H1 (cell line): Measurements from ENCODE around the gene RASGRF1. TPM values are rescaled to one million over a fixed set of nuclear protein-coding genes. Genes with fewer than 3 reads are reported as not detected.
"Not testable (repeated sequence)": the region's sequence is repeated elsewhere in the genome, so short reads cannot be mapped to it uniquely, and the experiment has no call there.

Experiments
- CTCF ChIA-PET: fragments of 300-600 bp; sonication (Branson Sonifier 250); formaldehyde crosslinking; loops from one replicate; lab custom pipeline; 2021; ENCODE audit not compliant: partially characterized antibody; lab: Charles Lee
- POLR2A ChIA-PET: fragments of 300-600 bp; sonication (Branson Sonifier 250); formaldehyde crosslinking; loops from one replicate; lab custom pipeline; 2021; ENCODE audit warnings: inconsistent platforms; ENCODE audit not compliant: partially characterized antibody; lab: Charles Lee
- DNase-seq, 2 experiments: peaks; one replicate each; pipeline versions ENCODE4 v3.0.0 to v3.0.0-alpha.2; 2010 to 2022; ENCODE audit warnings: low spot score in 2 of 2, low read depth in 1 of 2, mixed read lengths in 1 of 2
- FAIRE-seq: peaks from 2 replicates; lab custom pipeline; 2011; peaks lifted over from hg19 to GRCh38; lab: Jason Lieb, UNC
- H2AFZ ChIP-seq: 2 replicates; pipeline ENCODE4 v1.8.1; 2012; ENCODE audit warnings: low read length, inconsistent platforms
- H2AK5ac ChIP-seq: 2 replicates; pipeline ENCODE4 v1.6.1; 2013; ENCODE audit warnings: low read depth, low read length
- H2BK120ac ChIP-seq: replicated peaks from 2 replicates; pipeline ENCODE3; 2013; ENCODE audit warnings: low read depth, low read length, inconsistent platforms
- H2BK12ac ChIP-seq: 2 replicates; pipeline ENCODE4 v1.6.1; 2013; ENCODE audit warnings: low read depth, low read length
- H2BK15ac ChIP-seq: 2 replicates; pipeline ENCODE4 v1.6.1; 2013; ENCODE audit warnings: low read length
- H2BK20ac ChIP-seq: 2 replicates; pipeline ENCODE4 v1.6.1; 2013; ENCODE audit warnings: low read length
- H2BK5ac ChIP-seq: 2 replicates; pipeline ENCODE4 v1.6.1; 2013; ENCODE audit warnings: low read depth, low read length
- H3K14ac ChIP-seq: 2 replicates; pipeline ENCODE4 v1.6.1; 2013; ENCODE audit warnings: inconsistent platforms; ENCODE audit not compliant: insufficient read length
- H3K18ac ChIP-seq: 2 replicates; pipeline ENCODE4 v1.6.1; 2013; ENCODE audit warnings: low read length; ENCODE audit errors: extremely low read depth
- H3K23ac ChIP-seq: 2 replicates; pipeline ENCODE4 v1.6.1; 2013; ENCODE audit warnings: inconsistent platforms; ENCODE audit not compliant: insufficient read length
- H3K23me2 ChIP-seq: 2 replicates; pipeline ENCODE4 v1.6.1; 2013; ENCODE audit warnings: low read depth, low read length
- H3K27ac ChIP-seq: 2 replicates; pipeline ENCODE4 v1.6.1; 2011; ENCODE audit warnings: low read depth, low read length, inconsistent platforms
- H3K27me3 ChIP-seq, 4 experiments: replicated peaks in 1 of 4; 1 replicate in 1 of 4; 2 replicates in 3 of 4; pipeline versions ENCODE4 v1.6.1 to v1.8.1; 2011 to 2013; ENCODE audit warnings: low read length in 3 of 4, mild to moderate bottlenecking in 3 of 4, inconsistent platforms in 2 of 4, mixed read lengths in 2 of 4, moderate library complexity in 1 of 4; ENCODE audit not compliant: control insufficient read depth in 3 of 4, insufficient read depth in 3 of 4; ENCODE audit errors: extremely low read depth in 1 of 4
- H3K36me3 ChIP-seq, 4 experiments: 2 replicates each; pipeline versions ENCODE4 v1.6.1 to v1.8.1; 2011 to 2013; ENCODE audit warnings: mild to moderate bottlenecking in 4 of 4, low read length in 3 of 4, moderate library complexity in 2 of 4, control low read depth in 1 of 4, inconsistent platforms in 1 of 4; ENCODE audit not compliant: insufficient read depth in 4 of 4, control insufficient read depth in 2 of 4
- H3K4ac ChIP-seq: replicated peaks from 2 replicates; pipeline ENCODE3; 2013; ENCODE audit warnings: low read length, low read depth, mixed read lengths, inconsistent platforms; ENCODE audit not compliant: insufficient read length
- H3K4me1 ChIP-seq, 4 experiments: replicated peaks in 1 of 4; 1 replicate in 1 of 4; 2 replicates in 3 of 4; pipeline versions ENCODE4 v1.6.1 to v1.8.1; 2011 to 2013; ENCODE audit warnings: low read length in 3 of 4, inconsistent platforms in 2 of 4, mixed read lengths in 1 of 4; ENCODE audit not compliant: insufficient read depth in 4 of 4, control insufficient read depth in 3 of 4
- H3K4me2 ChIP-seq, 2 experiments: 2 replicates each; pipeline versions ENCODE4 v1.6.1 to v1.8.1; 2011 to 2013; ENCODE audit warnings: low read depth in 2 of 2, low read length in 2 of 2, control low read depth in 1 of 2, inconsistent platforms in 1 of 2, mild to moderate bottlenecking in 1 of 2; ENCODE audit not compliant: insufficient read depth in 1 of 2
- H3K4me3 ChIP-seq, 4 experiments: fragments of 200-600, 300-600 bp in 1 of 4; sonication (generic), shearing (Covaris generic), sonication (Bioruptor Twin) in 1 of 4; 2 replicates each; pipeline versions ENCODE4 v1.5.1 to v1.8.1; 2011 to 2016; ENCODE audit warnings: low read length in 4 of 4, low read depth in 3 of 4, control low read depth in 2 of 4, inconsistent platforms in 2 of 4, mild to moderate bottlenecking in 2 of 4, mixed read lengths in 1 of 4, moderate library complexity in 1 of 4; ENCODE audit not compliant: insufficient read depth in 2 of 4; ENCODE audit errors: extremely low read depth in 1 of 4
- H3K56ac ChIP-seq: replicated peaks from 2 replicates; pipeline ENCODE3; 2013; ENCODE audit warnings: low read depth, mild to moderate bottlenecking, mixed read lengths, low read length, inconsistent platforms; ENCODE audit not compliant: insufficient read length
- H3K79me1 ChIP-seq: 2 replicates; pipeline ENCODE4 v1.6.1; 2013; ENCODE audit warnings: low read depth, low read length, control low read depth
- H3K79me2 ChIP-seq, 2 experiments: 2 replicates each; pipeline versions ENCODE4 v1.6.1 to v1.8.1; 2012 to 2013; ENCODE audit warnings: low read length in 2 of 2, mild to moderate bottlenecking in 2 of 2, inconsistent platforms in 1 of 2; ENCODE audit not compliant: insufficient read depth in 2 of 2, control insufficient read depth in 1 of 2
- H3K9ac ChIP-seq, 4 experiments: replicated peaks in 1 of 4; 1 replicate in 1 of 4; 2 replicates in 3 of 4; pipeline versions ENCODE4 v1.6.1 to v1.8.1; 2011 to 2013; ENCODE audit warnings: low read depth in 3 of 4, low read length in 3 of 4, control low read depth in 2 of 4, mild to moderate bottlenecking in 2 of 4, moderate library complexity in 2 of 4, inconsistent platforms in 1 of 4; ENCODE audit errors: extremely low read depth in 1 of 4
- H3K9me3 ChIP-seq, 2 experiments: 2 replicates each; pipeline versions ENCODE4 v1.6.1 to v1.8.1; 2012 to 2013; ENCODE audit warnings: mild to moderate bottlenecking in 2 of 2, moderate library complexity in 2 of 2, control low read depth in 1 of 2, inconsistent platforms in 1 of 2, low read depth in 1 of 2, low read length in 1 of 2, mixed read lengths in 1 of 2; ENCODE audit not compliant: insufficient read depth in 2 of 2
- H4K20me1 ChIP-seq, 2 experiments: replicated peaks in 1 of 2; 2 replicates each; pipeline versions ENCODE3 to v1.8.1; 2011 to 2013; ENCODE audit warnings: inconsistent platforms in 2 of 2, low read length in 2 of 2, mild to moderate bottlenecking in 1 of 2; ENCODE audit not compliant: insufficient read depth in 2 of 2, control insufficient read depth in 1 of 2
- H4K5ac ChIP-seq: 2 replicates; pipeline ENCODE4 v1.6.1; 2013; ENCODE audit warnings: low read length, low read depth, mixed read lengths, inconsistent platforms; ENCODE audit not compliant: insufficient read length
- H4K8ac ChIP-seq: 2 replicates; pipeline ENCODE4 v1.8.0; 2013; ENCODE audit warnings: mild to moderate bottlenecking, moderate library complexity, low read length, inconsistent platforms; ENCODE audit not compliant: insufficient read depth; ENCODE audit errors: extremely low read depth
- H4K91ac ChIP-seq: replicated peaks from 2 replicates; pipeline ENCODE3; 2013; ENCODE audit warnings: low read length, mixed read lengths, inconsistent platforms; ENCODE audit not compliant: insufficient read length
- WGBS, 2 experiments: shearing (Covaris generic) in 1 of 2; methylation state at CpG; one replicate each; pipeline versions ENCODE4 v1.1.6 to v1.1.7; 2013 to 2015; ENCODE audit warnings: low lambda C conversion rate in 2 of 2, mixed read lengths in 2 of 2, inconsistent platforms in 1 of 2, low coverage in 1 of 2, missing lambda C conversion rate in 1 of 2; ENCODE audit not compliant: insufficient replicate concordance in 2 of 2, insufficient coverage in 1 of 2, insufficient read length in 1 of 2; ENCODE audit errors: extremely low coverage in 1 of 2, missing lambda C conversion rate in 1 of 2; 5-methylcytosine and 5-hydroxymethylcytosine counted together
- polyA plus RNA-seq, 7 experiments: library from polyadenylated mRNA; depleted of rRNA in 3 of 7; stranded (reverse) in 5 of 7; unstranded in 2 of 7; fragments of >200 nt in 5 of 7; fragments of 200-250 nt in 2 of 7; gene quantifications; 1 replicate in 5 of 7; 2 replicates in 1 of 7; 4 replicates in 1 of 7; pipeline versions ENCODE4 v1.2.1 to v1.2.3, GENCODE V29; 2011 to 2013; ENCODE audit warnings: missing spikeins in 2 of 7, mixed read lengths in 2 of 7
- total RNA-seq: library from RNA; stranded (reverse); fragmentation: NEBNext Ultra II Directional; extraction: Animal tissue kit (Norgen Biotek cat#: 25700); gene quantifications from 2 replicates; pipeline ENCODE4 v1.2.1, GENCODE V29; 2021

Gene RASGRF1
- total and polyA plus RNA-seq, 2 of the 8 experiments (the other 6 are each of a cell fraction or from before 2014, with no cell fraction given) = 0.42 to 0.67 TPM

DNA sequence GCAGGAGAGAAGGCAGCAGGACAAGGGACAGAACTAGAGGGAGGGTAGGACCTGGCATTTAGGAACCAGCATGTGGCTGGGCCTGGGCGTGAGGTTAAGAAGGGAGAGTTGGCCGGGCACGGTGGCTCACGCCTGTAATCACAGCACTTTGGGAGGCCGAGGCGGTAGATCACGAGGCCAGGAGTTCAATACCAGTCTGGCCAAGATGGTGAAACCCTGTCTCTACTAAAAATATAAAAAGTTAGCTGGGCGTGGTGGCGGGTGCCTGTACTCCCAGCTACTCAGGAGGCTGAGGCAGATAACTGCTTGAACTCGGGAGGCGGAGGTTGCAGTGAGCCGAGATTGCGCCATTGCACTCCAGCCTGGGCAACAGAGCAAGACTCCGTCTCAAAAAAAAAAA, 162.4 kb downstream of the RASGRF1 start:
- H3K36me3 ChIP-seq, H2BK12ac ChIP-seq, H3K27ac ChIP-seq, H4K20me1 ChIP-seq, H2AFZ ChIP-seq, H3K79me1 ChIP-seq, FAIRE-seq, H3K23me2 ChIP-seq, H3K56ac ChIP-seq, H2BK120ac ChIP-seq, DNase-seq, H4K8ac ChIP-seq, H2AK5ac ChIP-seq, H3K9me3 ChIP-seq, H4K91ac ChIP-seq, H3K4me1 ChIP-seq, H3K4me3 ChIP-seq, H3K4me2 ChIP-seq, H3K79me2 ChIP-seq, H3K4ac ChIP-seq, H4K5ac ChIP-seq, H3K27me3 ChIP-seq, H2BK20ac ChIP-seq, H2BK15ac ChIP-seq, H2BK5ac ChIP-seq, H3K18ac ChIP-seq, H3K14ac ChIP-seq, H3K23ac ChIP-seq, POLR2A ChIA-PET, H3K9ac ChIP-seq: not testable (repeated sequence)
- CTCF ChIA-PET = interaction anchor here (1.3 kb wide), 1 partner anchor 15 kb away, joined by 3 read pairs; no protein-coding TSS in a partner anchor
- WGBS, 2 experiments = 85% methylated on average over 11 of the region's 14 CpGs; no CpG with 5 or more reads in 1 of the 2 experiments
